Small intestine (tissue), 7 donors: Measurements from ENCODE around the gene ARL16. TPM values are rescaled to one million over a fixed set of nuclear protein-coding genes. Genes with fewer than 3 reads are reported as not detected.

Experiments
- DNase-seq, 2 donors: peaks; one replicate each; pipeline versions ENCODE4 v3.0.0 to v3.0.0-alpha.2; 2013
- FAIRE-seq: peaks from 2 replicates; lab custom pipeline; 2012; peaks lifted over from hg19 to GRCh38; lab: Jason Lieb, UNC
- H3K27ac ChIP-seq, 3 donors: one replicate each; pipeline ENCODE4 v1.5.1; 2013; ENCODE audit warnings: low read length in 2 of 3, mild to moderate bottlenecking in 2 of 3, control low read depth in 1 of 3, inconsistent platforms in 1 of 3, low read depth in 1 of 3, moderate library complexity in 1 of 3
- H3K27me3 ChIP-seq, 3 donors: one replicate each; pipeline ENCODE4 v1.6.1; 2013; ENCODE audit warnings: low read length in 3 of 3, inconsistent platforms in 1 of 3; ENCODE audit not compliant: control insufficient read depth in 3 of 3, insufficient read depth in 3 of 3
- H3K36me3 ChIP-seq, 3 donors: one replicate each; pipeline ENCODE4 v1.6.1; 2013; ENCODE audit warnings: low read length in 3 of 3, inconsistent platforms in 1 of 3, low read depth in 1 of 3, mild to moderate bottlenecking in 1 of 3, moderate library complexity in 1 of 3; ENCODE audit not compliant: control insufficient read depth in 3 of 3, insufficient read depth in 2 of 3
- H3K4me1 ChIP-seq, 3 donors: one replicate each; pipeline ENCODE4 v1.6.1; 2013; ENCODE audit warnings: low read length in 2 of 3, inconsistent platforms in 1 of 3, low read depth in 1 of 3, mild to moderate bottlenecking in 1 of 3, moderate library complexity in 1 of 3; ENCODE audit not compliant: control insufficient read depth in 3 of 3, insufficient read depth in 2 of 3
- H3K4me3 ChIP-seq, 3 donors: one replicate each; pipeline ENCODE4 v1.5.1; 2013; ENCODE audit warnings: low read length in 3 of 3, control low read depth in 1 of 3, inconsistent platforms in 1 of 3, low read depth in 1 of 3, mild to moderate bottlenecking in 1 of 3, moderate library complexity in 1 of 3
- H3K9me3 ChIP-seq, 2 donors: one replicate each; pipeline ENCODE4 v1.6.1; 2013; ENCODE audit warnings: low read depth in 1 of 2, low read length in 1 of 2; ENCODE audit not compliant: control insufficient read depth in 2 of 2, insufficient read depth in 1 of 2
- WGBS, 3 donors: extraction: QIAGEN DNeasy Blood & Tissue Kit; methylation state at CpG; one replicate each; pipeline ENCODE4 v1.1.7; 2013; 5-methylcytosine and 5-hydroxymethylcytosine counted together
- polyA plus RNA-seq, 4 donors: library from polyadenylated mRNA; stranded (reverse) in 3 of 4; unstranded in 1 of 4; fragments of 200-250 nt in 3 of 4; fragments of 120-200 nt in 1 of 4; gene quantifications; one replicate each; pipeline versions ENCODE4 v1.2.1 to v1.2.3, GENCODE V29; 2013
- donor health status: healthy with polysubstance abuse.
- donor health status: control.
- donor health status: control.
- donor health status: Bipolar disorder and iron deficiency.
- donor health status: healthy.

The ARL16 gene
- polyA plus RNA-seq, 4 donors, result 34.1 to 76.9 (median 51.4) TPM

DNA sequence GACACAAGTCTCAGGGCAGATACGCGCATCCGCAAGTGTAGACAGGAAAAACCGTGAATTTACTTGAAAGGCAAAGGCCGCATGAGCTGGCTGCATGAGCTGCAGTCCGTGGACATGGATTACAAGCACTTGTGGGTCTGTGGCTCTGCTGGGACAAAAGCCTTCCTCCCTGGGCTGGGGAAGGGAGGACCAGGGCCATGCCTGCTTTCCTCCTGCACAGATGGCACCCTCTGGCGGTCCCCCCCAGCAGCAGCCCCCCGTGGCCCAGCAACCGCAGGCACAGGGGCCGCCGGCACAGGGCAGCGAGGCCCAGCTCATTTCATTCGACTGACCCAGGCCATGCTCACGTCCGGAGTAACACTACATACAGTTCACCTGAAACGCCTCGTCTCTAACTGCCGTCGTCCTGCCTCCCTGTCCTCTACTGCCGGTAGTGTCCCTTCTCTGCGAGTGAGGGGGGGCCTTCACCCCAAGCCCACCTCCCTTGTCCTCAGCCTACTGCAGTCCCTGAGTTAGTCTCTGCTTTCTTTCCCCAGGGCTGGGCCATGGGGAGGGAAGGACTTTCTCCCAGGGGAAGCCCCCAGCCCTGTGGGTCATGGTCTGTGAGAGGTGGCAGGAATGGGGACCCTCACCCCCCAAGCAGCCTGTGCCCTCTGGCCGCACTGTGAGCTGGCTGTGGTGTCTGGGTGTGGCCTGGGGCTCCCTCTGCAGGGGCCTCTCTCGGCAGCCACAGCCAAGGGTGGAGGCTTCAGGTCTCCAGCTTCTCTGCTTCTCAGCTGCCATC lies 17.9 kb upstream of the ARL16 start:
- Histone ChIP-seq H3K4me3 (peak overlapping the region in 2 of 3 donors; percentile 88 to 94), H3K27ac (peak overlapping the region in 2 of 3 donors; percentile 30 to 95), H3K9me3 (no peaks in the 10 kb centered on the region), H3K36me3 (peaks cover 7 to 71% (median 13%) of the 10 kb centered on the region in 3 donors), H3K27me3 (no peaks in the 10 kb centered on the region), H3K4me1 (peaks cover 0 to 21% (median 0%) of the 10 kb centered on the region in 3 donors)
- FAIRE-seq, result no peak
- peak; percentile 33 to 60 for DNase-seq
- WGBS, 3 donors, result 45 to 66% (median 54%) methylated on average over 23 of the region's 23 CpGs

DNA sequence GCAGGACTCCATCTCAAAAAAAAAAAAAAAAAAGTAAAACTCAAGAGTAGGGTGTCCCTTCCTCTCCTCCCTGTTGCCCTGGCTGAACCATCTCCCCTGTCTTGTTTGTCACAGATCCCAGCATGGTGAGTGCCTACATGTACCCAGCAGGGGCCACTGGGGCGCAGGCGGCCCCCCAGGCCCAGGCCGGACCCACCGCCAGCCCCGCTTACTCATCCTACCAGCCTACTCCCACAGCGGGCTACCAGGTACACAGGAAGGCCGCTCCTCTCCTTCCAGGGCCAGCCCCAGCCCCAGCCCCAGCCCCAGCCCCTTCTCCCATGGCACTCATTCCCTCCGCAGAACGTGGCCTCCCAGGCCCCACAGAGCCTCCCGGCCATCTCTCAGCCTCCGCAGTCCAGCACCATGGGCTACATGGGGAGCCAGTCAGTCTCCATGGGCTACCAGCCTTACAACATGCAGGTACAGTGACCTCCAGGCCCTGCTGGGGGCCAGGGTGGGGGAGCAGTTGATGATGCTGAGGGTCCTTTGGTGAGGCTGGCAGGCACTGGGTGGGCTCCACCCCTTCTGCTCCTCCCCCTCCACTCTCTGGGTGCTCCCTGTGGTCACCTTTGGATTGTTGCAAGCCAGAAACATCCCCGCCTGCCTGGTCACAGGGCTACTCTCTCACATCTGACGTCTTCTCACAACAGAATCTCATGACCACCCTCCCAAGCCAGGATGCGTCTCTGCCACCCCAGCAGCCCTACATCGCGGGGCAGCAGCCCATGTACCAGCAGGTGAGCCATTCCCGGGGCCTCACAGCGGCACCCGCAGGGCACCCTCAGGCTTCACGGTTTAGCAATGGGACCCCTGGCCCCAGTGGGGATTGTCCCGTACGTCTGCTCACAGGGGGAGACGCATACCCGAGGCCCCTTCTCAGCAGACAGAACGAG lies 17.0 kb upstream of the ARL16 start:
- peaks cover 0 to 21% (median 0%) of the 10 kb centered on the region in 3 donors for H3K4me1 ChIP-seq
- H3K27me3 ChIP-seq, result no peaks in the 10 kb centered on the region
- H3K4me3 ChIP-seq, result peak overlapping the region in 1 of 3 donors; percentile 88
- H3K9me3 ChIP-seq, result no peaks in the 10 kb centered on the region
- DNase-seq (no peak), FAIRE-seq (no peak)
- H3K27ac ChIP-seq, result no peak overlapping the region
- peaks cover 9 to 71% (median 18%) of the 10 kb centered on the region in 3 donors for H3K36me3 ChIP-seq
- WGBS, 3 donors, result 87 to 89% (median 88%) methylated on average over 25 of the region's 25 CpGs

DNA sequence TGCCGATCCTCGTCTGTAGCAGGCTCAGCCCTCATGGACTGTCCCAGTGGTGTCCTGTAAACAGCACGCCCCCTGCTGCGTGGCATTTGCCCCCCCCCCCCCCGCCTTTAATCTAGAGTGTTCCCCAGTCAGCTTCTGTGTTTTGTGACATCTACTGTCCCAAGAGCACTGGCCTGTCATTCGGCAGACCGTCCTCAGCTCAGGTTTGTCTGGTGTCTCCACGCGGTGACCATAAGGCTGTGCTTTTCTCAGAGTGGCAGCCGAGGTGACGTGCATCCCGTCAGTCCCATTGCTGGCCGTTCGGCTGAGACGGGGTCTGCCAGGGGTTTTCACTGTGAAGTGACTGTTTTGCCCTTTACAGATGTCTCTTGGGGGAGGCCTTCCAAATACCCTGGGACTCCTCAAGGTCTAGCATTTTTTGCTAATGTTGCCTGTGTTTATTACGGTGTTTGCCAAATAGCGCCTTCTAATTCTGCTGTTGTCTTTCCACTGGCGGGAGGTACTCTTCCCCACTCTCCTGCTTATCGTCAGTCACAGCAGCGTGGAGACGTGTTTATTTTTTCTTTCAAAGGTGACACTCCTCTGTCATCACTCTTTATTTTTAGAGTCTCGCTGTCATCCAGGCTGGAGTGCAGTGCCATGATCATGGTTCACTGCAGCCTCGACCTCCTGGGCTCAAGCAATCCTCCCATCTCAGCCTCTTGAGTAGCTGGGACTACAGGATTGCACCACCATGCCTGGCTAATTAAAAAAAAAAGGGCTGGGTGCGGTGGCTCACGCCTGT lies 13.9 kb upstream of the ARL16 start:
- Histone ChIP-seq H3K27ac (no peak overlapping the region), H3K9me3 (no peaks in the 10 kb centered on the region), H3K27me3 (no peaks in the 10 kb centered on the region), H3K4me1 (peaks cover 0 to 14% (median 0%) of the 10 kb centered on the region in 3 donors), H3K4me3 (no peak overlapping the region), H3K36me3 (peaks cover 13 to 86% (median 32%) of the 10 kb centered on the region in 3 donors)
- no peak for FAIRE-seq
- 86 to 90% (median 88%) methylated on average over 25 of the region's 25 CpGs for WGBS, 3 donors
- DNase-seq, result no peak

DNA sequence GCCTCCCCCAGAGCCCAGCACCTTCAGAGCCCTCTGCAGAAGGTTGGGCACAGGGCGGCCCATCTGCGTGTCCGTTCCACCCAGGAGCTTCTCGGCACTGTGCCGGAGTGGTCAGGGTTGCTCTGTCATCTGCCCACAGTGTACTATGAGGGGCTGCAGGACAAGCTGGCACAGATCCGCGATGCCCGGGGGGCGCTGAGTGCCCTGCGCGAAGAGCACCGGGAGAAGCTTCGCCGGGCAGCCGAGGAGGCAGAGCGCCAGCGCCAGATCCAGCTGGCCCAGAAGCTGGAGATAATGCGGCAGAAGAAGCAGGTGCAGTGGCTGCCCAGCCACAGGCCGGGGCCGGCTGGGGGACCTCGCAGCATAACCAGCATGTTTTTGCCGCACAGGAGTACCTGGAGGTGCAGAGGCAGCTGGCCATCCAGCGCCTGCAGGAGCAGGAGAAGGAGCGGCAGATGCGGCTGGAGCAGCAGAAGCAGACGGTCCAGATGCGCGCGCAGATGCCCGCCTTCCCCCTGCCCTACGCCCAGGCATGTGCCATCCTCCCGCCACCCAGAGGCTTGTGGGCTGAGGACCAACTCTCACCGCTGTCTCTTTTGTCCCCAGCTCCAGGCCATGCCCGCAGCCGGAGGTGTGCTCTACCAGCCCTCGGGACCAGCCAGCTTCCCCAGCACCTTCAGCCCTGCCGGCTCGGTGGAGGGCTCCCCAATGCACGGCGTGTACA lies 12.8 kb upstream of the ARL16 start:
- H3K36me3 ChIP-seq, result peaks cover 13 to 93% (median 36%) of the 10 kb centered on the region in 3 donors
- WGBS, 3 donors, result 91 to 96% (median 94%) methylated on average over 37 to 40 of the region's 40 CpGs
- DNase-seq (no peak), FAIRE-seq (no peak)
- H3K4me3 ChIP-seq, result no peak overlapping the region
- H3K27me3 ChIP-seq, result no peaks in the 10 kb centered on the region
- H3K27ac ChIP-seq, result no peak overlapping the region
- H3K9me3 ChIP-seq, result no peaks in the 10 kb centered on the region
- peaks cover 0 to 9% (median 0%) of the 10 kb centered on the region in 3 donors for H3K4me1 ChIP-seq

DNA sequence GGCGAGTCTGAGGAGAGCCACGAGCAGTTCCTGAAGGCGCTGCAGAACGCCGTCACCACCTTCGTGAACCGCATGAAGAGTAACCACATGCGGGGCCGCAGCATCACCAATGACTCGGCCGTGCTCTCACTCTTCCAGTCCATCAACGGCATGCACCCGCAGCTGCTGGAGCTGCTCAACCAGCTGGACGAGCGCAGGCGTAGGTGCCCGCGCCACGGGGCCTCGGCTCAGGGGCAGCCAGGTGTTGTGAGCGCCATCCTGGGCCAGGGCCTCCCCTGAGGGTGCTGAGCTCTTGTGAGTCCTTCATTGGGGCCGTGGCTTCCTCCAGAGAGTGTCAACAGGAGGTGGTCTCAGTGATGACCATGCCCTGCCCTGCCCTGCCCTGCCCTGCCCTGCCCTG lies 12.2 kb upstream of the ARL16 start:
- no peak overlapping the region for H3K4me3 ChIP-seq
- no peaks in the 10 kb centered on the region for H3K9me3 ChIP-seq
- no peaks in the 10 kb centered on the region for H3K27me3 ChIP-seq
- peaks cover 13 to 93% (median 36%) of the 10 kb centered on the region in 3 donors for H3K36me3 ChIP-seq
- no peak for DNase-seq
- FAIRE-seq, result no peak
- WGBS, 3 donors, result 88 to 91% (median 90%) methylated on average over 22 of the region's 22 CpGs
- H3K27ac ChIP-seq, result no peak overlapping the region
- H3K4me1 ChIP-seq, result peaks cover 0 to 3% (median 0%) of the 10 kb centered on the region in 3 donors

DNA sequence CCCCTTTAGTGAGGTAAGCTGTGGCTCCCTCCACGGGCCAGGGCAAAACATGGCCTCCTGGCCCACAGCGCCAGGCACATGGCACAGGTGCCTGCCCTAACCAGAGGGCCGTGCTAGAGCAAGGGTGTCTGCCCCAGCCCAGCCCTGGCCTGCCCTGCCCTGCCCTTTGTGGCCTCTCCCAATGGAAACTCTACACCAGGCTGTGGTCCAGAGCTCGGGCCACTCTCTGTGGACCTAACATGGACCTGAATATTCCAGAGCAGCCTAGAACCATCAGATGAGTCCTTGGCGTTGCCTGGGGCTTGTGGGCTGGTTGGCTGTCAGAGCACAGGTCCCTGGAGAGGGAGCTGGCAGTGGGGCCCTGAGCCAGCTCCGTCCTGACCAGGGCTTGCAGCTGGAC lies 11.6 kb upstream of the ARL16 start:
- no peak for FAIRE-seq
- no peak overlapping the region for H3K4me3 ChIP-seq
- no peak overlapping the region for H3K27ac ChIP-seq
- H3K9me3 ChIP-seq, result no peaks in the 10 kb centered on the region
- no peaks in the 10 kb centered on the region for H3K4me1 ChIP-seq
- H3K27me3 ChIP-seq, result no peaks in the 10 kb centered on the region
- H3K36me3 ChIP-seq, result peaks cover 13 to 93% (median 34%) of the 10 kb centered on the region in 3 donors
- DNase-seq, result no peak
- WGBS, 3 donors, result 87 to 98% (median 88%) methylated on average over 6 of the region's 6 CpGs

DNA sequence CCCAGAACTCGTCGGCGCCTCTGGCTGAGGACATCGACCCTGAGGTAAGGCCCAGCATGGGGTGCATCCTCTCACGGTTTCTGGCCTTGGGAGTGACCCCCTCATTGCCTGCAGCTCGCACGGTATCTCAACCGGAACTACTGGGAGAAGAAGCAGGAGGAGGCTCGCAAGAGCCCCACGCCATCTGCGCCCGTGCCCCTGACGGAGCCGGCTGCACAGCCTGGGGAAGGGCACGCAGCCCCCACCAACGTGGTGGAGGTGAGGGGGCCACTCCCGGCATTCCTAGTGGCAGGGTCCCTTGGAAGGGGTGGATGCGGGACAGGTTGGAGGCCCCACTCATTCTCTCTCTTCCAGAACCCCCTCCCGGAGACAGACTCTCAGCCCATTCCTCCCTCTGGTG lies 11.2 kb upstream of the ARL16 start:
- FAIRE-seq (no peak), DNase-seq (no peak)
- Histone ChIP-seq H3K4me1 (no peaks in the 10 kb centered on the region), H3K4me3 (no peak overlapping the region), H3K27ac (no peak overlapping the region), H3K9me3 (no peaks in the 10 kb centered on the region), H3K36me3 (peaks cover 13 to 96% (median 34%) of the 10 kb centered on the region in 3 donors), H3K27me3 (no peaks in the 10 kb centered on the region)
- 94% methylated on average over 19 of the region's 19 CpGs for WGBS, 3 donors
